ENCODE results near the gene G2E3.
"Not testable (repeated sequence)": the region's sequence is repeated elsewhere in the genome, so short reads cannot be mapped to it uniquely, and the experiment has no call there.

Gene G2E3, protein sequence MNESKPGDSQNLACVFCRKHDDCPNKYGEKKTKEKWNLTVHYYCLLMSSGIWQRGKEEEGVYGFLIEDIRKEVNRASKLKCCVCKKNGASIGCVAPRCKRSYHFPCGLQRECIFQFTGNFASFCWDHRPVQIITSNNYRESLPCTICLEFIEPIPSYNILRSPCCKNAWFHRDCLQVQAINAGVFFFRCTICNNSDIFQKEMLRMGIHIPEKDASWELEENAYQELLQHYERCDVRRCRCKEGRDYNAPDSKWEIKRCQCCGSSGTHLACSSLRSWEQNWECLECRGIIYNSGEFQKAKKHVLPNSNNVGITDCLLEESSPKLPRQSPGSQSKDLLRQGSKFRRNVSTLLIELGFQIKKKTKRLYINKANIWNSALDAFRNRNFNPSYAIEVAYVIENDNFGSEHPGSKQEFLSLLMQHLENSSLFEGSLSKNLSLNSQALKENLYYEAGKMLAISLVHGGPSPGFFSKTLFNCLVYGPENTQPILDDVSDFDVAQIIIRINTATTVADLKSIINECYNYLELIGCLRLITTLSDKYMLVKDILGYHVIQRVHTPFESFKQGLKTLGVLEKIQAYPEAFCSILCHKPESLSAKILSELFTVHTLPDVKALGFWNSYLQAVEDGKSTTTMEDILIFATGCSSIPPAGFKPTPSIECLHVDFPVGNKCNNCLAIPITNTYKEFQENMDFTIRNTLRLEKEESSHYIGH

DNA sequence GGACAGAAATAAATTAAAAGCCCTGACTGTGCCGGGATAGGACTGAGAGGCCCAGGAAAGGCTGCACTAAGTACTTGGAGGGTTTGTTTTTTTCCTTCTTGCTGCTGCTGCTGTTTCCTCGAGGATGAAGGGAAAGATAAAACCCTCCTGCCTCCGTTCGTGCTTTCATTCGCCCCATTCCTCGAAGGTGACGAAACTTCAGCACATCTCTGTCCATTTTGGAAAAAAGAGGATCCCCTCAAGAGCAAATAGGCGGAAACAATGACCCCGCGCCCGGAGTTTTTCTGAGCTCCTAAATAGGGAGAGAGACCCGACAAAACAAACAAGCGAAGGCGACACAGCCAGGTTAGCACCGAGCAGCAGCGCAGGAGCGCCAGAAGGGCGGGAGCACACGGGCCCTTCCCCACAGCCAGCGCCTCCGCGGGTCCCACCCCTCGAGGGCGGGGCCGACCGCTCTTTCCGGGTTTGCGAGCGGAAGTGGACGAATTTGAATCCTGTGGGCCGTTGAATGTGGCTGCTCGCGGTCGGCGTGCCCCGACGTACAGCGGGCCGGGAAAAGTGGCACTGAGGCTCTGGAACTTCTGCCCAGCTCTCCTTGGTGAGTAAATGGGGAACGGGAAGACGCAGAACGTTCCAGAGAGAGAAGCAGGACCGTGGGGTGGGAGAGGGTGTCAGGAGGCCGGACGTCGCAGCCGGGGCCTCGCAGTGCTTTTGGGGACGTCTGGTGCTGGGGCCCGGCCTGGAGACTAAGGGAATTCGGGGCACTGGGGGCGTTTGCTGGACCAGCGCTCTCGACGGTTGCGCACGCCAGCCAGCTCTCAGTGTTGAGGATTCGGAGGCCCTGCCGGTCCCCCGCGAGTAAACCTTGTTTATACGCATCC lies at the start of gene G2E3:
Gene G2E3 (plus strand): TSS at position 484 of the 881 bp plus-strand sequence. CDS start 21,922 bp downstream, outside the sequence.
- DNase-seq = peak; percentile 90

DNA sequence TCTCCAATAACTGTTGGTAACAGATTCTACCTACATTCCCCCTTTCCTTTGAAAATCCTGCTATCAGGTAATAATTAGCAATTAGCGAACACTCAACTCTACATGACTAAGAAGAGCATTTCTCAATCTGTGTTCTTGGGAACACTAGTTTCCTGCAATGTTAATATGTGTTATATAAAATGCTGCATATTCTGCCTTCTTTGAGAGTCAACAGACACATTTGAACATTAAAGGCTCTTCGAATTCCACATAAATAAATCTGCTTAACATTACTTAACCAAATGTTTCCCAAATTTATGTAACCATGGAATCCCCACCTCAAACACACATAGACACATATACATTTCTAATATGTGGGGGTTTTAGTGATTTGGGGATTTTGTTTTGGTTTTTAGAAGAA lies 41.2 kb upstream of the G2E3 start:
- DNase-seq = no peak

DNA sequence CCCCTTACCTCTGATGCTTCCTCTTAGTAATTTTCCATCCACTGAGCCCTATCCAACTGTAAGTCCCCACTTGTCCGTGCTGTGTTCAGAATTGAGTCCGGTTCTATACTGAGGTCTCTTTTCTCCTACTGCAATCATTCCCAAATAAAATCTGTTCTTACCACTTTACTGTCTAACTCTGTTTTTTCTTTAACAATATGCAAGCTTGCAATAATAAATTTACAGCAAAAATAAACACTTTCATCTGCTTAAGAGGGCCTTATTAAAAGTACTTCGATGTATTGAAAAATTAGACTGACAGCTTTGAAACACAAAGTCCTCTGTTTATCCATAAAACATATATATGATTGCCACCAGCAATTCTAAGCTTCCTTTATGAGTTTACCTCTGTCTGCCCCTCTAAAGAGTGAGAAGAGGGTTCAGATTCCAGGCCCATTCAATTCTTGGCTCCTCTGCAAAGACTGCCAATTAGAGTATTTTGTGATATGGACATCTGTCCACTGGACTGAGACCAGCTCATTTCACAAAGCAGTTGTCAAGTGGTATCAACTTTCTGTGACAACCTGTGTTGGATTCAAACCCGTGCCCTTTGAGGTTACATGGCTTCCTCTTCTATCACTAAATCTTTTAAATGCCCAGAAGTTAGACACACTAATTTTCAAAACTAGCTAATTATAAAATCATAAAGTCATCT lies 39.9 kb upstream of the G2E3 start:
- no peak for DNase-seq

DNA sequence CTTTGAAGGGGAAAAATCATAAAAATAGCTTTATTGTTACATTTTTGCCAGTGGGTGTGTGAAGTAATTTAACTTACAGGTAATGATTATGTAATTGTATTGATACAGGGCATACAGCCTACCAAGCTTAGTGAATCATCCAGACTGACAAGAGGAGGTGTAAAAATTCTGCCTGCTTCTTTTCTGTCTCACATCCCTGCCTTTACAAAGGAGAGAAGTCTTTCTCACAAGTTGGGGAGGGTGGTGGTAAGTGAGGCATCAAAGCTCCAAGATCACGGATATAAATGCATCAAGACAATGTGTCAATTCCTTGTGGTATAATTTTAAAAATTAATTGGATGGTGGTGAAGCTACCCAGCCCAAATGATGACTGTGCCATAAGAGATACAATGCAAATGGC lies 39.0 kb upstream of the G2E3 start:
- no peak for DNase-seq

DNA sequence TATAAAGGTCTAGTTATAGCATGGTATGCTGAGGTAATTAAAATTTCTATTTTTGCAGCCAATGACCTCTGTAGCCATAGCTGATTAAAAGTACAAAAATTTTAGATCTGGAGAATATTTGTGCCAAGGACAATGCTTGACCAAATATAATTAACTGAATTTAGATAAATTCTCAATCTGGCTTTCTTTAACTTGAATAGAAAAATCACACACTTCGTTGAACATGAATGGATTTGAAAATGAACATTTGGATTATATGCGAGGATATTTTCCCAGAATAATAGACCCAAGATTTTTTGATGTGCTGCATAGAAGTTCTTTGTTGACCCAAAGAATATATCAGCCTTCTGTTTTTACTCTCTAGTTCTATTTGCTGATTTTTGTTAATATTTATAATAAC lies 38.4 kb upstream of the G2E3 start:
- DNase-seq = no peak

DNA sequence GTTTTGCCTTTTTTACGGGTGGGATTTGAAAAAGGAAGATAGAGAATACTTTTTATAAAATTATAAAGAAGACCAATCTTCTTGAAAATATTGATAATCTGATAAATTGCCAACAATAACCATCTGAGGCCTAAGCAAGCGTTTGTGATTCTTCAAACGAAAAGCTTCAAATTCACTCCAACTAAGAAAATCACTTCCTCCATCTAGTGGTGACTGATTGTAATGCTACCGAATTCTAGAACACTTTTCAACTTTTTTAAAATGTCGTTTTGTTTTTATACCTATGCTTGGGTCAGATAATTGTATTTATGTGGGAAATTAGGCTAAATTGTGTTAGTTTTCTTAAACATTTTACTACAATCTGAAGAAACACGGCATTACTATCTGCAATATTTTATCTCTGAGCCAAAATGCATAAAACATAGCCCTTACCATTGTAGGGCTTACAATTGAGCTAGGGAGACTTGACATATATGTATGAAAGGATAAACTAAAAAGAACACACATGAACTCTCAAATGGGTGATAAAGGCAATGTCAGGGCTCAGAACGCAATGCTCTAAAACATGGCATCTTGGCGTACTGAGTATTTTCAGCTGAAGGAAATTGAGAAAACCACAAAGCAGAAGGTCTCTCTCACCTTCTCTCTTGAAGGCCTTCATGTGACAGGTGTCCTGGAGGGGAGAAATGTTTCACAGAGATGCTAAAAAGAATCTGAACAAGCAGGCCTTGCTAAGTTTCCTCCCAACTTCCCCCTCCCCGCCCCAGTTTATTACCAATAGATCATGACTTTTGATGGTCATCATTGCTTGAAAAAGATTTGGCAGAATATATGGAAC lies 36.8 kb upstream of the G2E3 start:
- no peak for DNase-seq

DNA sequence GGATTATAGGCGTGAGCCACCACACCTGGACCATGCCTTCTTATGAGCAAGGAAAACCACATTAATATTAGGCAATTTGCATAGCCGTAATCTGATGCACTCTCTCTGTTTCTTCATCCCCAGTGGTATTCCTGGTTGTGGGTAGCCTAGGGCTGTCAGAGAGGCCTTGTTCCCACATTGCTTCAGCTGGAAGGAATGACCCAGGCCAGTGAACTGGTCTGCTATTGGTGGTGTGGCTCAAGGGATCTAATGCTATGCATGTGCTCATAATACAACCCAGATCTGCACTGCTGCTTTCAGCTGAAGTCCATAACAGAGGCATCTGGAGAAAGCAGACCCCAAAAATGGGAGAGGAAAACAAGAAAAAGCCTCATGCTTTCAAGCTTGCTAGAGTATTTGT lies 33.1 kb upstream of the G2E3 start:
- DNase-seq = peak; percentile 24

DNA sequence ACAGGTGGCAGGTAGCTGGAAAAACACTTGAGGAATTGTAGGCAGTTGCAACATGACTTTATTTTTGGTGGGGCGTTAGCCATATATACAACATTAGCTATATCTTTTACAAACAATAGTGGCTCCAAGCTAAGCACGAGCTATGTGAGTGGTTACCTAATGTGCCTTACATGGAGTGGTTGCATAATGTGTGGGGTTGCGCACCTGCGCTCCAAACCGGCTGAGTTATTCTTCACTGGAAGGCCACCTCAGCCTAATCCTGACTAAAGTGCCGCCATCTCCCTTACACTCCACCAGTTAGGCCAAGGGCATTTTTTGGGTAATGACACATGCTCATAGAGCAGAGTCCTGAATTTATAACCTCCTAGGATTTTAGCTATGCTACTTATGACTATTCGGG lies 31.8 kb upstream of the G2E3 start:
- DNase-seq = no peak

DNA sequence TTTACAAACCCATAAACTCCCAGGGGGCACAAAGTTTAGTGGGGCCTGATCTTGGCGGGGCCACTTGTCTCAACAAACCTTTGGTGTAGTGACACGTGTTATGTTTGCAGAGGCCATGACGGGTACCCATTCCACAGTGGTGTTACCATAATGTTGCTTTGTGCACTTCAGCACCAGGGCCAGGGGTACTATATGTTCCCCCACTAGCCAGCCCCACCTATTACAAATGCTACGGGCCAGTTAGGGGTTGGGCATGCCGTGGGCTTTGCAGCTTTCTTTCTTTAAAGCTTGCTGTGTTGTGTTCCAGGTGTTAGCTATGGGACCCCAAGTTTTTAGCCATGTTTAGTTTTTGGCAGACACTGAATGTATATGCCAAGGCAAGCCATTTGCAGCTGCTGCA lies 30.8 kb upstream of the G2E3 start:
- DNase-seq = no peak

DNA sequence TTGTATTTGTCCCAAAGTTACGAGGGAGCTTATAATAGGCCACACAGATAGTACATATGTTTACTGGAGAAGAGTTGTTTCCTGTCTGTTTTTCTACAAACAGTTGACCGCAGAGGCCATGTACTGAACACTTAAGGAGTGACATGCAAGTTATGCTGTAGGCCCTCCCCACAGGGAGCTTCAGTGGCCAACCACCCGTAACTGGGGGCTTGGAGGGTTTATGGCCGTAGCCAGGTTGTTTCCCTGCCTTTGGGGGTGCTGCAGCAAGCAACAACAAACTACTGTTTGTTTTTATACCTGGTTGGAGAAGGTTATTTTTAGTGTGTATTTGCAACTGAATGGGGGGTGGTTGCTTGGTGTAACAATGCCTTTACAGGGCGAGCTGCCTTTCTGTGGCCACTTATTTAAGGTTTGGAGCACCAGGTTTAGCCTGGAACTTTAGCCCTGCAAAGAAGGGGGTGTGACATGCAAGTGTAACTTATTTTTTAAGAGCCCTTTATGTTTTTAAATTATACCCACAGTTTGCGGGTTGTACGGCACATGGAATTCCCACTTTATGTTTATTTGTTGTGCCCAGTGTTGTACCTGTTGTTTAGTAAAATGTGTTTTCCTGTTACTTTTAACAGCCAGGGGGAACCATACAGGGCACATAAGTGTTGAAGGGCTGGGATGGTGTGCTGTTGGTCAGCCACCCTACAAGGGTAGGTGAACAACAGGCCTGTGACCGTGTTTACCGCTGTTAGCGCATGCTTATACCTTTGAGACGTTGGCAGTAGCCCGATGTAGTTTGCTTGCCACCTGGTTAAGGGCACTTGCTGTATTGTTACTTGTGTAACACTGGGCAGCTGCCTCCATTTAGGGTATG lies 29.9 kb upstream of the G2E3 start:
- DNase-seq = no peak

DNA sequence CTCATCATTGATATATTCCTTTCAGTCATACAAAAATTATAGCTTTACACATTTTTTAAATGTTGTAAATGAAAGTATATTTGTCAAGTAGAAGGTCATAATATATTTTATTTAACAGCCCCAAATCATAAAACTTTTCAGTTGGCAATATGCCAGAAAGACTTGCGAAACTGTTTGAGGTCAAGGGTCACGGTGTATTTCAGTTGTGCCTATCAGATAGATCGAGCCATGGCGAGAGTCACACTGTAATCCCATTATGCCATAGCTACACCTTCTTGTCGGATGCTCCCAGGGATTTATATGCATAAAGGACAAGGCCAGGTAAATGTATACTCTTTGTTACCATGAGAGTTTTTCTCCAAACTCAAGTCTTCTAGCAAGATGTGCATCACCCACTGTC lies 26.7 kb upstream of the G2E3 start:
- no peak for DNase-seq

DNA sequence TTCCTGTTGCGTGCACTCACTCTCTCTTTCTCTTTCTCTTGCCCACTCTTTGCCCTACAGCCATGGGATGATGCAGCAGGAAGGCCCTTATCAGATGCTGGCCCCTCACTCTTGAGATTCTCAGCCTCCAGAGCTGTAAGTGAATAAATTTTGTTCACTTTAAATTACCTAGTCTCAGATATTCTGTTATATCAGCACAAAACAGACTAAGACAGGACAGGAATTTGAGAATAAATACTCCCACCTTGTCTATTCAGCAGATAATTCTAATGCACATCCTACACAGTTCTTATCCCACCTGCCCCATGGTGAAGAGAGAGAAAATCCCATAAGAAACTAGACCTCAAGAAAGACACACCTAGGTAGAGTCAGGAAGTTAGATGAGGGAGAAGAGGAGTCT lies 25.8 kb upstream of the G2E3 start:
- no peak for DNase-seq

DNA sequence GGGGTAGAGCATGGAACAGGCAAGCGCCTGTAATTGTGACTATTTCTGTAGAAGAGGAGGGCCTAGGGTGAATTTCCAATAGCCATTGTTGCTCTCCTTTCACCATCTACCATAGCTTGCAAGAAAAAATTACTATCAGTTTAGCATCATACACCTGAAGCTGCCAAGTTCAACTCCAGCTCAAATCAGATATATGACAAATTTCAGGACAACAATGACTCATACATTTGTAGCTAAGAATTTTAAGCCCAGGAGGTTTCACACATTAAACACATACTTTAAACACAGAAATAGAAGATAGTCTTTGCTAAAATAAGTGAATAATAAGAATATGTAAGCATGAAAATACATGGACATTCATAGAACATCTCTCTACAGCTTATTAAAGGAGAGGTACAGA lies 17.6 kb upstream of the G2E3 start:
- DNase-seq = no peak

DNA sequence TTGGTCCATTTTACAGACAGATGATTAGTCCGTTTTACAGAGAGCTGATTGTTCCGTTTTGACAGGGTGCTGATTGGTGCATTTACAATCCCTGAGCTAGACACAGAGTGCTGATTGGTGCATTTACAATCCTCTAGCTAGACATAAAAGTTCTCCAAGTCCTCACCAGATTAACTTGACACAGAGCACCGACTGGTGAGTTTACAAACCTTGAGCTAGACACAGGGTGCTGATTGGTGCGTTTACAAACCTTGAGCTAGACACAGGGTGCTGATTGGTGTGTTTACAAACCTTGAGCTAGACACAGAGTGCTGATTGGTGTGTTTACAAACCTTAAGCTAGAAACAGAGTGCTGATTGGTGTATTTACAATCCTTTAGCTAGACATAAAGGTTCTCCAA lies 12.2 kb upstream of the G2E3 start:
- DNase-seq = not testable (repeated sequence)

DNA sequence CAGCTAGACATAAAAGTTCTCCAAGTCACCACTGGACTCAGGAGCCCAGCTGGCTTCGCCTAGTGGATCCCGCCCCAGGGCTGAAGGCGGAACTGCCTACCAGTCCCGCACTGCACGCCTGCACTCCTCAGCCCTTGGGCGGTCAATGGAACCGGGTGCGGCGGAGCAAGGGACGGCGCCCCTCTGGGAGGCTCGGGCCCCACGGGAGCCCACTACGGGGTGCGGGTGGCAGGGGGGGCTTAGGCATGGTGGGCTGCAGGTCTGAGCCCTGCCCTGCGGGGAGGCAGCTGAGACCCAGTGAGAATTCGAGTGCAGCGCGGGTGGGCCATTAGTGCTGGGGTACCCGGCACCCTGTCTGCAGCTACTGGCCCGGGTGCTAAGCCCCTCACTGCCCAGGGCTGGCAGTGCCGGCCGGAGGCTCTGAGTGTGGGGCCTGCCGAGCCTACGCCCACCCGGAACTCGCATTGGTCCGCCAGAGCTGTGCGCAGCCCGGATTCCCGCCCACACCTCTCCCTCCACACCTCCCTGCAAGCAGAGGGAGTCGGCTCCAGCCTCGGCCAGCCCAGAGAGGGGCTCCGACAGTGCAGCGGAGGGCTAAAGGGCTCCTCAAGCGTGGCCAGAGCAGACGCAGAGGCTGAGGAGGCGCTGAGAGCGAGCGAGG lies 11.4 kb upstream of the G2E3 start:
- DNase-seq = no peak

DNA sequence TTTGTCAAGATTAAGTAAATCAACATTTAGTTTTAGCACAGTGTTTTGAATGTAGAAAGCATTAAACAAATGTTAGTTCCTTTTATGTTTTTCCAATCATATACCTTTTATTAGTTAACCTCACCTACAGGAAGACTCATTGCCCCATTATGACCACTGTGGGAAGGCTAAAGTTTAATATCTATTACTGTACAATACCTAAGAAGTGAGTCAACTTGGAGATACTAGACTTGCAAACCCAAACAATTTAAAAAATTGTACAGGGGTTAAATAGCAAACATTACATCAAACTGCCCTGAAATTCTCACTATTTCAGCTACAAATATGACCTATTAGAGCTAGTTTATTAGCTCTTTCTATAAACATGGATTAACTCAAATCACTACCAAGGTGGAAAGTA lies 8.6 kb upstream of the G2E3 start:
- DNase-seq = peak; percentile 62

DNA sequence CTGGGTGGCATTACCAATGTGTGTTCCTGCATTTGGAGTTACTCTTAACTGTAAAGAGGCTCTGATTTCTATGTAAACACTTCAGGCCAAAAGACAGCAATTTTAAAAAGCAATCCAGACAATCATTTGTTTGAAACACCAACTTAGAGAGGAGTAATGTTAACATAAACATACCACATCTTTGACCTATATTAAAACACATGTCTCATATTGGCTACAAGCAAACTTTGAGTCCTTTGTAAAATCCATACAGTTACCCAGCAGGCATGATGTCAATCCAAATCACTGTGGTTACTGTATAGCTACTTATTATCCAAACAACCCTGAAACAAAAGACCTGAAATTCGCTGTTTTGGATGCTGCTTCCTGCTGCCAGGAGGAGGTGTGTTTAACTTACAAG lies 7.5 kb upstream of the G2E3 start:
- DNase-seq = no peak

DNA sequence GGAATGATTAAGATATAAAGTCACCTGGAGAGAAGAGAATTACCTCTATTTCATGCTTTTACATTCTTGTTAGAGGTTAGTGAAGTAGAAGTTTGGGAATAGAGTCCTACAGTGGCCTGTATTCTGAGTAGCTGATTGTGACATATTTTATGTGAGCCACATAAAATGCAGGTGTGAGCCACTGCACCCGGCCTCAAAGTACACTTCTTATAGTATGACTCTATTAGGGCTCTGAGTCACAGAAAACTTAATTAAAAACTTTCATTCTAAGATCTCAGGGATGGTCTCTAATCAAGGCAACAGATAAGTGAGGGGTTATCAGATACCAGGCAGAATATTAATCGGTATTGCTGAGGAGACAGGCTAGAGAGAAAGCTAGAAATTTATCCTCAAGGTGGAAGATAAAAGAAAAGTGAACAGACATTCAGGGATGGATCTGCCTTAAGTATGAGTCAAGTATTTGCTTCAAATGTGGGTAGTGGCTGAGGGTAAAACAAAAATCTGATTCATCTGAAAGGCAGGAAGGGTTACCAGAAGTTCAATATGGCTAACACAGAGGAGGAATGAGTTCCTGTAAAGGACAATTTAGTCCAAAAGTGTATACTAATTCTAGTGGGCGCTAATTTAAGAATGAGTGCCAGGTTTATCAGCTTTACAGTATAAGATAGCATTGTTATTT lies 5.5 kb upstream of the G2E3 start:
- DNase-seq = peak; percentile 68

DNA sequence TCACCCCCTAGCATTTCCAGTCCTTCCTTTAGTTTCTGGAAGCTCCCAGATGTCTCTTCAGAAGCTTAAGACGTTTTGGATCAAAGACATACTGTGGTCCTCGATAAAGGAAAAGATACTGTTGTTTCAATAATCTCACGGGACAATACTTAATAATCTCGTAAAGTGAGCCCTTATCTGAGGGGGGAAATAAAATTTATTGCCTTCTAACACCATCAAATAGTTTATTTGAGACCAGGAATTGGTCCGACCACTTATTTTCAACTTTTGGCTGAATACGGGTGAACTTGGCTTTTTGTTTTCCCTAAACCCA lies 640 bp upstream of the G2E3 start:
- no peak for DNase-seq

DNA sequence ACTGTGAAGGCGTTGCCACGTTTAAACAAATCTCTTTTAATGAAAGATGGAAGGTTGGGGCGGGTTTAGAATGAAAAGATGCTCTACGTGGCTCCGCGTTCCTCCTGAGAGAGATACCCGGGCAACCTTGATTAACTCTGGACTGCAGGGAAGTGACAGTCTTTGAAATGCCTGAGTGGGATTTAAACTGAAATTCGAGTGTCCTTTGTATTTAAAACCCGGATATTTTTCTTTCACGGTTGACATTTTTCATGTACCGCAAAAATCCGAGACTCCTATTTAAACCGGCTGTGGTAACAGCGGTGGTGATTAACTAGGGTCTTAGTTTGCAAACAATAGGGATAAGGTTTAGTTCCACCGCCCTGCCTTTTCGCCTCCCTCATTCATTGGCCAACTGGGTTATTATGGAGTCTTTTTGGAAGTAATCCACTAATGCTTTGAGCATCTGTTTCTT lies 707 bp downstream of the G2E3 start:
- no peak for DNase-seq

Measured in NCI-H226 (cell line).